GM12875 (cell line): Measurements from ENCODE around the gene GGT6.

Experiments used
- H3K4me3 ChIP-seq: one replicate; pipeline ENCODE4 v1.5.1; 2011; ENCODE audit warnings: low read depth, low read length, control low read depth
- CTCF ChIP-seq: IDR thresholded peaks from 2 replicates; pipeline ENCODE4 v1.5.1; 2011; ENCODE audit warnings: low read depth, mild to moderate bottlenecking, control low read depth, inconsistent platforms, low read length, moderate library complexity, borderline replicate concordance; ENCODE audit not compliant: insufficient read depth

Gene GGT6

GRCh38 chr17:4540687-4541327 is 19.6 kb downstream of the GGT6 start:
- TF ChIP-seq CTCF, result no peak
- H3K4me3 ChIP-seq, result no peak overlapping the region

- peak; percentile 30; the same call in 1 of the 2 replicates for TF ChIP-seq CTCF
- no peak overlapping the region for H3K4me3 ChIP-seq
These were observed 20.1 kb downstream of the GGT6 start for GRCh38 chr17:4540224-4540651.

GRCh38 chr17:4539576-4540223 is 20.7 kb downstream of the GGT6 start:
- H3K4me3 ChIP-seq, result no peak overlapping the region
- TF ChIP-seq CTCF, result no peak

- TF ChIP-seq CTCF, result no peak
- no peak overlapping the region for H3K4me3 ChIP-seq
These were observed 21.4 kb downstream of the GGT6 start for GRCh38 chr17:4539025-4539424.

- no peak overlapping the region for H3K4me3 ChIP-seq
- TF ChIP-seq CTCF, result no peak
These were observed 22.0 kb downstream of the GGT6 start for GRCh38 chr17:4538236-4539002.

GRCh38 chr17:4537451-4538235 is 22.7 kb downstream of the GGT6 start:
- H3K4me3 ChIP-seq, result no peak overlapping the region
- TF ChIP-seq CTCF, result no peak
